GM19467 (cell line): Measurements from ENCODE around the gene BEND7.

Experiments
- ATAC-seq: cut with Tn5 transposase; IDR thresholded peaks from one replicate; pipeline ENCODE4 v1.9.1; 2021; ENCODE audit warnings: mild to moderate bottlenecking, moderate library complexity; ENCODE audit not compliant: unreplicated experiment

The BEND7 gene

GRCh38 chr10:13525663-13526062 lies 3.2 kb downstream of the BEND7 start:
- no peak for ATAC-seq

- ATAC-seq = no peak
Observed at GRCh38 chr10:13521026-13521425, 7.8 kb downstream of the BEND7 start.

- no peak for ATAC-seq
Observed at GRCh38 chr10:13520194-13520593, 8.6 kb downstream of the BEND7 start.

DNA sequence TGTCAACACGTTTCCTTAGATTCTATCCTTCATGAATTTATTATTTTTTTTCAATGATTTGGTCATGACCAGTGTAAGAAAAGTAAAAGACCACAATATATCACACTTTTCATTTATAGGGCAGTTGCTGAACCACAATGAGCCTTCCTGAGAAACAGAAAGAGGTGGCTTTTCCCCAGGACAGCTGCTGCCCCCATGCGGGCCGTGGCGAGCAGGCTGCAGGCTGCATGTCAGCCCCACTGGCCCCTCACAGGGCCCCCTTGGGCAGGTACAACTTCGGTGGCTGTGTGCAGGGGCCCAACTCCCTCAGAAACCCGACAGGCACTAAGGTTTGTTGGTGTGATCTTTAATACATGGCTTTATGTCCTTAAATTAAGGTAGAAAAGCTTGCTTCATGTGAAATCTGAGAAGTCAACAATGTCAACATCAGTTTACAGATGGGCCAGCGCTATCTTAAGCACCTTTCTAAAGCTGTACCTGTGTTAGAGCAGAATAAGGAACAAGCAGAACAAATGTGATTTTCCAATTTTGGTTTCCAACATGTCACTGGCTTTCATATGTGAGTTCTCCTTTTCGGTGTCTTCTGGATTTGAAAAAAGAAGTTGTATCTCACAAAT lies 10.6 kb downstream of the BEND7 start:
- ATAC-seq = no peak

DNA sequence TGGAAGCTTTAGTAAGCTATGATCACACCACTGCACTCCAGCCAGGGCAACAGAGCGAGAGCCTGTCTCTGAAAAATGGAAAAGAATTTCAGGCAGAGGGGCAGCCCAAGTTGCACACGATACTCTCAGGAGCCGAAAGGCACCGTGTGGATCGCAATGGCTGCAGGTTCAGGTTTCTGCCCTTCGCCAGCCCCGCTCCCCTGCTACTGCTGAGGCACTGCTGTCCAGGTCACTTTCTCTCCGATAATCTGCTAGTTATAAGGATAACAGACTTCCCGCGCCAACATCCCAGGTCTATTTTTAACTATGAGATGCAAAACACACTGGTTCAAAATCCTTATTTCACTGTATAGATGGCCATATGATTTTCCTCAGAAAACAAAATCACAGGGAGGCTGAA lies 11.1 kb downstream of the BEND7 start:
- ATAC-seq = no peak

DNA sequence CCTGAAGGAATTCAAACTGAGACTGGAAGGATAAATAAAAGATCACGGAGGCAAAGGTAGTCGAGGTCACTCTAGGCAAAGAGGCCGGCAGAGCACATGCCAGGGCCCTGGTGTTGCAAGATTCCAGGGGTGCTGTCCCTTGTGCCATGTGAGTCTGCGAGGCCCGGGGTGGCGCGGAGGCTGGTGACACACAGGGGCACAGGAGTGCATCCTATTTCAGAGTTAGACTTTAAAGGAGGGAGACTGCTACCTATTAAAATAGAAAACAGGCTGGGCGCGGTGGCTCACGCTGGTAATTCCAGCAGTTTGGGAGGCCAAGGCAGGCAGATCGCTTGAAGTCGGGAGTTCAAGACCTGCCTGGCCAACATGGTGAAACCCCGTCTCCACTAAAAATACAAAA lies 12.6 kb downstream of the BEND7 start:
- ATAC-seq = no peak

DNA sequence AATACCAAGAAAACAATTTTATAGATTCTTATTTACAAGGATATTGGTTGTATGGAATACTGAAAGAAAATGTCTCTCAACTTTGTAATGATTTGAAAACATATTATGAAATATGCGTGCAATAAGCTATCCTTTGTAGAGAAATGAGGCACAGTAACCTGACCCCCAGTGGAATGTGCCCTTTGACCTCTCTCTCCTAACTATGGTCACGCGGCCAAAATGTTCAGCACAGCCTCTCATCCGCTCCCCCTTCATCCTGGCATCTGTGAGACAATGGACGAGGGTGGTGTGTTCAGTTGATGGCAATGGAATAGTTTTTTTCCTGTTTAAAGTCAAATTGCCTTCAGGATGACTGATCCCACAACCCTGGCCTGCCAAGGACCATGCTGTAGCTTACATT lies 13.3 kb downstream of the BEND7 start:
- no peak for ATAC-seq

DNA sequence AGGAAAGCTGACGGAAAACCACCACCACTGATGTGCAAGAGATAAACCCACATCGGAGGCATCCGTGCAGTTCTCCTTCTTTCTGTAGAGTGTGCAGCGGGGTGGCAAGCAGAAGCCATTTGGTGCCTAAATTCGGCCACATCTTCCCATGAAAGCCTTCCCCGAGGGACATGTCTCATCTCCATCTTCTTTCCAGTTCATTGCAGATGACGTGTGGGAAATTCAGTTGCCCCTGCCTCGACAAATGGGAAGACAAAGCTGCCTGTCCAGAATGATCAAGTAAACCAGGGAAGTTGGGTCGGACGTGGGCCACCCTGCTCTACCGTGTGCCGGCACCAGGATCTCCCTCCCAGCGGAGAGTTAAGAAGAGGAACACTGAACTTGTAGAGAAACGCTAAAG lies 14.5 kb downstream of the BEND7 start:
- no peak for ATAC-seq

DNA sequence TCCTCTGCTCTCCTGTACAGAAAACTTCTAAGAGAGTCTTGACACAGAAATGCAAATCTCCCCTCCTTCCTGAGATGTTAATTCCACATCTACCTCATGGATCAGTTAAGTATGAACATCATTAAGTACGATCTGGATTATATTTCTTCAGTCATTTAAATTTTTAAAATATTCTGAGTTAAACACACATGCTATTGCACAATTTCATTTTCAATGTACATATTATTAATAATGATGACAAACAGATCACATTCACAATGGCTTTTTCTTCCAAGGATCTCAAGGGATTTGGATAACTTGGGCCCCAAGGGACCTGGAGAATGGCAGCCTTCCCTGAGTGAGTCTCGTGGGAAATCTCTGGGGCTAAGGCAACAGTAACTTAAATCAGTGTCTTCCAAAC lies 16.2 kb downstream of the BEND7 start:
- ATAC-seq = no peak

DNA sequence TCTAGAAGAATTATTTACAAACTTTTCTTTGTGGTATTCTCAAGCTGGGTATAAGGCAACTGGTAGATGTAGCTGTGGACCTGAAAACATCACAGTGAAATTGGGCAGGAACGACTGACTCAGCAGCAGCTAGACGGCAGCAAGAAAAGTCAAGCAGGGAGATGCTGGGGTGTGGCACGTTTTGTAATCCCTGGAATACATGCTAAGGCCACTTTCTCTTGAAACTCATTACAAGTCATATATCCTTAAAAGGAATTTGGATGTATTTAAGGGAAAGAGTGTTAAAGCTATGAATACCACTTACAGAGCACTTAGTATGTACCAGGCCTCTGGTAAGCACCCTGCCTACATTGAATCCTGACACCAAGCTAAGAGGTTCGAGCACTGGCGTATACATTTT lies 17.4 kb downstream of the BEND7 start:
- no peak for ATAC-seq

DNA sequence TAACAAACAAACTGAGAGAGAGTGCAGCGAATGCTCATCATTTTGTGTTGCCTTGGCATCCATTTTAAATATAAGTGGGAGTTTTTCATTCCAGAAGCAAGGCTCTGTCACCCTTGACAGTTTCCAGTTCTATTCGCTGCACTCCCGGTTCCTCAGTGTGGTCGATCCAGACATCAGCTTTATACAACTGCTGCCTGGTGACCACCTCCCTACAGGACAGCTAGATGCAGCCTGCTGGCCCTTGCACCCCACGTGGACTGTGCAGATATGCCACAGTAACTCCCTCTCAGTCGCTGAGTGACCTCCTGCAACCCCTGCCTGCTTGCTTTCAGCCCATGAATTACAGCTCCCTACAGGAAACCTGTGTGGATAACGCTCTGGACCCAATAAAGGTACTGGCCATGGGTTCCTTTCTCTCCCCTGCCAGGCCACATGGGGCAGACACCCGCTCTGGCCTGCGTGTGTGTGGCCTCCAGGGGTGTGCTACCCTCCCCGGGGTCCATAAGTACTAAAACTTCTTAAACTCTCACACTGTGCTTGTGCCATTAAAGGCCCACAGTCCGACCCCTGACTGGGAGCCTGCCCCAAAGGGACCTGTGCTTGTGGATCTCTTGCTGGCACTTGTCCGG lies 23.6 kb downstream of the BEND7 start:
- ATAC-seq = no peak

DNA sequence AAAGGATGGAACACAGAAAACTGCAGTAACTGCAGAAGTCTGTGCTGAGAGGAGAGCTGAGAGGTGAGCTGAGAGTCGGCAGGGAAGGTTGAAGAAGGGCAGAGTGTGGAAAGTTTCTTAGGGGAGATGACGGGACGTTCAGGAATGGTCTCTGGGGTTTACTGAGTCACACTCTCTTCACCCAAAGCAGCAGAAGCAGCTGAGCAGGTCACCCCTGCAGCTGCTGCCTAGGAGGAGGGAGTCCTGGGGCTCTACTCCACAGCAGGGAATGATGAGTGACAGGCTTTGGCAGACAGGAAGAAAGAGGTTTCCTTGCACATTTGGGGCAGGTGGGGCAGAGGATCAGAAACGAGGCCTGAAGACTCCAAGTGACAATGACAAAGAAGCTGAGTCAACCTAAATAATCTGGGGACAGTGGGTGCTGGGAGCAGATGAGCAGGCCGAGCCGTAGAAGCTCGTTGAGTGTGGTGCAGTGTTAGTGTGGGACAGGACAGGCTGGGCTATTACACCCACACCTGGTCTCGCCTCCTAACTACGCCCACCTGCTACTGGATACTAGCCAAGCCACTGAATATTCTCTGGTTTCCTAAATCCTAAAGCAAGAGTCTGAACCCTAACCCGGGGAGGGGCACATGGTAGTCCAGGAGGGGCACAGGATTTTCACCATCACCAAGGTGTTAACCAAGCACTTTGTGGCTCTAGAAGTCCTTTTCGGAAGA lies 24.9 kb downstream of the BEND7 start:
- no peak for ATAC-seq

DNA sequence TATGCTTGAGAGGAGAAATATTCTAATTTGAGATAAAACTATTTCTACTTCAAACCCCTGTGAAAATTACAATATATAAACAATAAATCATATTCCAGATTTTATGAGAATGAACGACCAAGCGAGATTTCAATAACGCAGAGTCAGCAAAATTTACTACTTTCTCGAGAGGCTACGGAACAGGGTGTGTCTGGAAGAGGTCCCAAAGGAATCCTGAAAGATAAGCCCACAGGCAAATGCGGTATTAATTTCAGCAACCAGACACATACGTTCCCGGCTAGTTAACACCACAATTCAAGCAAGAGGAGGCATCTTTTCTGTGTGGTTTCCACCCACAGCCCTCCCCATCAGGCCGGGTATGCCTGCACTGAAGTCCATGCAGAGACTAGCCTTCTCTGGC lies 26.4 kb downstream of the BEND7 start:
- ATAC-seq = no peak

- no peak for ATAC-seq
Observed at GRCh38 chr10:13500201-13500600, 28.6 kb downstream of the BEND7 start.

DNA sequence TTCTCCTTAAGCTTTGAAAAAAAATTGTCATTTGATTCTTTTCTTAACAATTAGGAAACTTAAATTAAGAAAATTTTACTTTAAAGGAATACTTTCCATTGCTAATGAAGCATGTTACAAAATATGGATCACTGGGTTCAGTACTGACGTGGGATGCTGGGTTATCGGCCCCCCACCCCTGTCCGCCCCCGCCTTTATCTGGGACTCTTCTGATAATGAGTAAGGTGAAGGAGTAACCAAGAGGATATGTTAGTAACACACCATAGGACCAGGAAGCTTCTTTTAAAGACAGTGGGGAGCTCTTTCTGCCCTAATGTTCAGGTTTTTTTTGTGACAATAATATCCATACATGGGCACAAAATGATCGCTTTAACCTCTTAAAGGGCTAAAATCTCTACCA lies 29.7 kb downstream of the BEND7 start:
- no peak for ATAC-seq

GRCh38 chr10:13496931-13497330 lies 31.9 kb downstream of the BEND7 start:
- ATAC-seq = no peak

- no peak for ATAC-seq
Observed at GRCh38 chr10:13496164-13496563, 32.6 kb downstream of the BEND7 start.

GRCh38 chr10:13492493-13493180 lies 36.2 kb downstream of the BEND7 start:
- no peak for ATAC-seq

GRCh38 chr10:13491747-13492360 lies 37.0 kb downstream of the BEND7 start:
- no peak for ATAC-seq

DNA sequence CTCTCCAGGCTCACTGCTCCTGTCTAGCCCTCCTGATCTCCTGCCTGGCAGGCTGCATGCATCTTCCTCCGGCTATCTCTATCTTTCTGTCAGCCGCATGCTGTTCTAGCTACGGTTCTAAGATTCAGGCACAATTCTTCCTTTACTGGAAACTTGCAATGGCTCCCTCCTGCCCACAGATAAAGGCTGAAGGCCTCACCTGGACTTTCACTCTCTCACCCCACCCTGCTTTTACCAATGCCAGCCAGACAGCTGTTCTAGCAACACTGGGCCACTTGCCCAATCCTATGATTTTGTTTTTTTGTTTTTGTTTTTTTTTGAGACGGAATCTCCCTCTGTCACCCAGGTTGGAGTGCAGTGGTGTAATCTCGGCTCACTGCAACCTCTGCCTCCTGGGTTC lies 38.3 kb downstream of the BEND7 start:
- ATAC-seq = no peak

DNA sequence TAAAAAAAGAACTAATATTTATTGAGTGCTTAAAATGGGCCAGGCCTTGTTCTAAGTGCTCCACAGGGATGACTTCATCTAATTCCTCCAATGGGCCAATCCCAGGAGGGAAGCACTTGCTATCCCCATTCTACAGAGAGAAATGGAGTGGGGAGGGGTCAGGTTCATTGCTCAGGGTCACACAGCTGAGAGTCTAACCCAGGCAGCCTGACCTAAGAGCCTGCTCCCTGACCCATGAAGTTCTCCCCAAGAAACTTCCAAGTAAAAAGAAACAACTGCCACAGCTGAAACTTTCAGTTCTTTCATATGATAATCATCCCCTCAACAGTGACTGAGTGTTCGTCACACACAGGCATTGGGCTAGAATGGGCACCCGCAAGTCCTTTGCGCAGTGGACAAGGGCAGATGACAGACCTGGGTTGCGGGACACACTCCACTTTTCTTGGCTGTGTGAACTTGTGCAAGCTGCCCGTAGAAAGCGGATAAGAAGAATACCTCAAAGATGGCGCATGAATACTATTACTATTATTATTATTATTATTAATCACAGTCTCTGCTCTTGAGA lies 39.7 kb downstream of the BEND7 start:
- no peak for ATAC-seq
